WTC11 (cell line): Measurements from ENCODE around the gene CABP2.

Experiments
- TCF7 ChIP-seq: sonication (generic); formaldehyde crosslinking; IDR thresholded peaks from 2 replicates; pipeline ENCODE4 v1.8.0; 2022; ENCODE audit warnings: mild to moderate bottlenecking, low read depth, missing genetic modification reagents, moderate library complexity
- TEAD4 ChIP-seq: sonication (generic); formaldehyde crosslinking; IDR thresholded peaks from 2 replicates; pipeline ENCODE4 v1.8.0; 2022; ENCODE audit warnings: mild to moderate bottlenecking, missing genetic modification reagents
- TF ChIP-seq, protein P1 (sequence below): sonication (generic); formaldehyde crosslinking; IDR thresholded peaks from 2 replicates; pipeline ENCODE4 v1.8.1; 2023; ENCODE audit warnings: mild to moderate bottlenecking, moderate library complexity, missing genetic modification reagents
- TF ChIP-seq, protein P2 (sequence below): sonication (generic); formaldehyde crosslinking; IDR thresholded peaks from 2 replicates; pipeline ENCODE4 v1.8.1; 2022; ENCODE audit warnings: missing genetic modification reagents, borderline replicate concordance

DNA sequence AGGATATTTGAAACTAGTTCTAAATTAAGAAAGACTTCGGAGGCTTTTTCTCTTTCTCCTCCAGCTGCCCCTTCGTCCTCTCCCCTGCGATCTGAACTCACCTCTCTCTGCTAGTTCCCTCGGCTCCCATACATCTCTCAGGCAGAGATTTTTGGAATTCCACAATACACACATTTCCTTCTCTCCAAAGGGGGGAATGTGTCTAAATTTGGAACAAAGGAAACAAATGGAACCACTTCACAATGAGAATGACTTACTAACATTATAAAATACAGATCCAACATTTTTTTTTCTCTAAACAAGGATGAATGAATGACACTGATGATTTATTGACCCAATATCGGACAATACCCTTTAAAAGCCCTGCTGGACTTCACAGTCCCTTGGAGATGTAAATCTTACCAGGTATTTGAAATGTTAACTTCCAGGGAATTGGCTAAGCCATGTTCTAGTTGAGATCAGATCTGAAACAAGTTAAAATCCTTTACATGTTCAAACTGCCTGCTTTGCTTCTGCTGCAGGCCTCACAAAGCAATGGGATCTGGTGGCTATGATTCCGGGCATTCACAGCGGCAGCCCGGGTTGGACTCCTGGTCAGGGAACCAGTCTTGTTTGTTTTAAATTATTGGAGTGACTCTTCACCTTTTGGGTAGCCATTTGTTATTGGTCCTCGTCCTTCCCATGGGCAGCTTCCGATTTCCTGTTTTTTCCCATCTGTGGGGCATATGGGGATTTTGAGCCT is 39.9 kb upstream of the CABP2 start:
- TF ChIP-seq TCF7: no peak
- no peak for TF ChIP-seq TEAD4
- TF ChIP-seq, protein P1, sequence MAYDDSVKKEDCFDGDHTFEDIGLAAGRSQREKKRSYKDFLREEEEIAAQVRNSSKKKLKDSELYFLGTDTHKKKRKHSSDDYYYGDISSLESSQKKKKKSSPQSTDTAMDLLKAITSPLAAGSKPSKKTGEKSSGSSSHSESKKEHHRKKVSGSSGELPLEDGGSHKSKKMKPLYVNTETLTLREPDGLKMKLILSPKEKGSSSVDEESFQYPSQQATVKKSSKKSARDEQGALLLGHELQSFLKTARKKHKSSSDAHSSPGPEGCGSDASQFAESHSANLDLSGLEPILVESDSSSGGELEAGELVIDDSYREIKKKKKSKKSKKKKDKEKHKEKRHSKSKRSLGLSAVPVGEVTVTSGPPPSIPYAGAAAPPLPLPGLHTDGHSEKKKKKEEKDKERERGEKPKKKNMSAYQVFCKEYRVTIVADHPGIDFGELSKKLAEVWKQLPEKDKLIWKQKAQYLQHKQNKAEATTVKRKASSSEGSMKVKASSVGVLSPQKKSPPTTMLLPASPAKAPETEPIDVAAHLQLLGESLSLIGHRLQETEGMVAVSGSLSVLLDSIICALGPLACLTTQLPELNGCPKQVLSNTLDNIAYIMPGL: no peak
- TF ChIP-seq, protein P2, sequence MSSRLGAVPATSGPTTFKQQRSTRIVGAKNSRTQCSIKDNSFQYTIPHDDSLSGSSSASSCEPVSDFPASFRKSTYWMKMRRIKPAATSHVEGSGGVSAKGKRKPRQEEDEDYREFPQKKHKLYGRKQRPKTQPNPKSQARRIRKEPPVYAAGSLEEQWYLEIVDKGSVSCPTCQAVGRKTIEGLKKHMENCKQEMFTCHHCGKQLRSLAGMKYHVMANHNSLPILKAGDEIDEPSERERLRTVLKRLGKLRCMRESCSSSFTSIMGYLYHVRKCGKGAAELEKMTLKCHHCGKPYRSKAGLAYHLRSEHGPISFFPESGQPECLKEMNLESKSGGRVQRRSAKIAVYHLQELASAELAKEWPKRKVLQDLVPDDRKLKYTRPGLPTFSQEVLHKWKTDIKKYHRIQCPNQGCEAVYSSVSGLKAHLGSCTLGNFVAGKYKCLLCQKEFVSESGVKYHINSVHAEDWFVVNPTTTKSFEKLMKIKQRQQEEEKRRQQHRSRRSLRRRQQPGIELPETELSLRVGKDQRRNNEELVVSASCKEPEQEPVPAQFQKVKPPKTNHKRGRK (CRISPR knock-in tag): no peak
